ENCODE data around the gene CEP170.
"Not testable (repeated sequence)": the region's sequence is repeated elsewhere in the genome, so short reads cannot be mapped to it uniquely, and the experiment has no call there.

CEP170 gene

DNA sequence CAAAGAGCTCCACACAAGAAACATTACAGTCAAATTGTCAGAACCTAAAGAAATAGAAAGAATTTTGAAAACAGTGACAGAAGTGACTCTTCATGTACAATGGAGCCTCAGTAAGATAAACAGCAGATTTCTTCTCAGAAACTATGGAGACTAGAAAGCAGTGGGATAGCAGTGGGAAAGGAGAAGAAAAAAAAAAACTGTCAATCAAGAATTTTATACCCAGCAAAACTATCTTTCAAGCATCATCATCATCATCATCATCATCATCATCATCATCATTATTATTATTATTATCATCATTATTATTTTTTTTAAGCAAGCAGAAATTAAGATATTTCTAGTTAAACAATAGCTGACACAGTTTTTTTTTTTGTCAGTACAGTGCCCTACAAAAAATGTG is 24.2 kb downstream of the CEP170 start:
- DNase-seq, result no peak

DNA sequence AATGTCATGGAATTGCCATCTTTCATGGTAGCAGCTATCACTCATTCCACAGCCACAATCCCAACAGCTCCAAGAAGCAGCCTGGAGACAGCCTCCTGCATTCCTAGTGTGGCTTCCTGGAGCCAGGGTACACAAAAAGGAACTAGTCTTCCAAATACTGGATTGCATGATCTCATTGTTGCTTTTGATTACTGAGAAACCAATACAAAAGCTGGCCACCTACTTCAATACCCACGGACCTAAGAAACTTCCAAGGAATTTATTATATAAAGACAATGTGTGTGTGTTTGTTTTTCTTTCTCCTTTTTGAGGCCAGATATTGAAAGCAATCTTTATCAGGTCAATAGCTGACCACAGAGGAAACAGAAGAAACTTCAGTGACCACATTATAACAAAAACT is 25.6 kb downstream of the CEP170 start:
- DNase-seq, result no peak

DNA sequence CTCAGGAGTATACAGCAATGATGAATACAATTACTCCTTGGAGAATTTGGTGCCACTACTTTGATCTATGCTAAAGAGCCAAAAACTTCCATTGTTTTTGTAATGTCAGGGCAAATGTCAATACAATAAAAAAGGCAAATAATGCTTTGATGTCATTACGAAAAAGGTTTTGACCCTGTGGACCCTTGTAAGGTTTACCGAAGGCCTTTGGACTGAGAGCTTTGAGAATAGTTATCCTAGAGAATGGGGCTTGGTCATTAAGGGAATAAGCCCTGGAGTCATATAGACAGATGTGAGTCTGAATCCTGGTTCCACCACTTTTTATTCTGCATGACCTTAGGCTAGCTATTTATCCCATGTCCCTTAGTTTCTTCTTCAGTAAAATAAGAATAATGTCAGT is 27.5 kb downstream of the CEP170 start:
- no peak for DNase-seq

DNA sequence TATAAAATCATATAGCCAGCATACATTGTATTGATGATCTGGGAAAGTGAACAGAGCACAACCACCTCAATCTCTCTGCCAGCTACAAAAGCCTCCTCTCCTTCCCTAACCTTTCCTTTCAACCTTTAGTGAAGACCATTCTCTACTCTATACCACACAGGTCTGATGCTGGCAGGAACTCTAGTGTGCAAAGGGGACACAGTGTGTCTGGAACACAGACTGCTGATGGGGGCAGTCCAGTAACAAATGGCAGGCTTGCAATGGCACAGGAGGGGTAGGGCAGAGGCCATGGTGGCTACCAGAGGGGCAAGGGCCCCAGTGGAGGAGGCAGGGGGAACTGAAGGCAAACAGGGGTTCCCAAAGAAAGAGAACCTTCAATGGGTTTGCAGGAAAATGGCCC is 37.0 kb downstream of the CEP170 start:
- DNase-seq, result no peak

DNA sequence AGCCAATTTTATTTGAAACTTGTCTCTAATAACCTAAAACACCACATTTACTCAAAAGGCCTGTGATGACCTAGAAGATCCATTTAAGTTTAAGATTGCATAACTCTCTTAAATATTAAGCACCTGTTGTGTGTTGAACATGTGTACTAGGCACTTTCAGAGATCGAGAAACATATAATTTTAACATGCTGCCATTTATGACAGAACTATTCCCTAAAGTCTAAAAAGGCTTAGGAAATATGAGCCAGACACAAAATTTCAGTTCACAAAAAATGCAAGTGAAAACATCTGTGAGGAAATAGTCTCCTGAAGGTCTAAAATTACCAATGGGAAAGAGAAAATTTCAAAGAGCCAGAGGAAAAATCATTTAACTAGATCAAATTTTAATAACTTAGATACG is 37.7 kb downstream of the CEP170 start:
- DNase-seq, result no peak

DNA sequence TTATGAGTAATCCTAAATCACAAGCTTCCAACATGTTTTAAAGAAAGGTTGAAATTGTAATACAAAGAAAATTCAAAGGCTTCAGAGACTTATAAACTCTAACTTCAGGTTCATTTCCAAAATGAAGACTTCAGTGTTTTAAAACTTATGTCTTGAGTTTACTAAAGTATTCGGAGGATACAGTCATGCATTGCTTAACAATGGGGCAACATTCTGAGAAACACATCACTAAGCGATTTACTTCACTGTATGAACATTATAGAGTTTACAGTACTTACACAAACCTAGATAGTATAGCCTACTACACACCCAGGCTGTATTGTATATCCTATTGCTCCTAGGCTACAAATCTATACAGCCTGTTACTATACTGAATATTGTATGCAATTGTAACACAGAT is 38.3 kb downstream of the CEP170 start:
- DNase-seq, result no peak

DNA sequence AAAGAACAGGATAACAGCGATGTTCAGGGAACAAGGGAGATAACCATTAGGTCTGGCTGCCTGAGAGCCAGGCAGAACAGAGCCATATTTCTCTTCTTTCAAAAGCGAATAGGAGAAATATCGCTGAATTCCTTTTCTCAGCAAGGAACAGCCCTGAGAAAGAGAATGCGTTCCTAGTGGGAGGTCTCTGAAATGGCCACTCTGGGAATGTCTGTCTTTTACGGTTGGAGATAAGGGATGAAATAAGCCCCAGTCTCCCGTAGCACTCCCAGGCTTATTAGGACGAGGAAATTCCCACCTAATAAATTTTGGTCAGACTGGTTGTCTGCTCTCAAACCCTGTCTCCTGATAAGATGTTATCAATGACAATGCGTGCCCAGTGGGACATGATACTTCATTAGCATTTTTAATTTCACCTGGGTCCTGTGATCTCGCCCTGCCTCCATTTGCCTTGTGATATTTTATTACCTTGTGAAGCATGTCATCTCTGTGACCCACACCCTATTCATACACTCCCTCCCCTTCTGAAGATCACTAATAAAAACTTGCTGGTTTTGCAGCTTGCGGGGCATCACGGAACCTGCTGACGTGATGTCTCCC is 39.7 kb downstream of the CEP170 start:
- DNase-seq, result not testable (repeated sequence)

DNA sequence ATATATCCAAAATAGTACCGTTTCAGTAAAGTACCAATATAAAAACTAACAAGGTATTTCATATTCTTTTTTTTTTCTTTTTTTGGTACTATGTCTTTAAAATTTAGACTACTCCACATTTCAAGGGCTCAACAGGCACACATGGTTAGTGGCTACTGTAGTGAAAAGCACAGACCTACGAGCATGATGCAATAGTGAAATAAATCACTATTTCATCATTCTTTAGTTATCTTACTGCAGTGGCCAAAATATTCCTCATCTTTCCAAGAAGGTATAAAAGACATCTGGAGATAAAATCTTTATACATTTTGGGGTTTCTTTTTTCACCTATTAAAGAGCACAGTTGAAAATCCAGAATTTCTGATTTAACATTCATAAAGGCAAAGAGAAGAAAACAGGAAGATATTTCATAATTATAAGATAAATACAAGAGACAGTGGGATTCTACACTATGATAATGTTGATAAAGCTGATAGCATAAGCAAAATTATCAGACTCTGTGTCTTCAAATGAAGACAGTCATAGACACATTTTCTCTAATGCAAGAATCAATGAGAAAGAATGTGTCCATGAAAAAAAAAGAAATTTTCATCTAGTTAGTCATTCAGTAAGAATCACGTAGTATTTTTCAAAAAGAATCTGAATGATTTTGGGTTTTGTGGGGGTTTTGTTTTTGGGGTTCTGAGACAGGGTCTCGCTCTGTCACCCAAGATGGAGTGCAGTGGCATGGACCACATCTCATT is 41.9 kb downstream of the CEP170 start:
- DNase-seq, result no peak

DNA sequence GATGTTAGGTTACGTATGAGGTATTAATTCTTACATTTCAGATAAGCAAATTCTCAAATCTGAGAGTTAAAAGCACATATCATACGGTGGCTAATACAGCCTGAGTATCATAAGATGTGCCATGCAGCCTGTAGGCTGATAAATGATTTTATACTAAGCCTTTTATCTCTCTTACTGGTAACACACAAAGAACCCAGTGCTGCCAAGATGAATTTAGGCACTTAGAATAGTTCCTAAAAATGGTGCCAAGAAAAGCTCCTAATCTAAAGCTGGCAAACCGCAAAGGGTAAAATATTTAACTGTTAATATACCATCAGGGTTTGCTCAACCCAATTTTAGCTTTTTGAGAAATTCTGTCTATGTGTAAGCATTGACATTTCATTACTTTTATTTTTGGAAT is 43.1 kb downstream of the CEP170 start:
- not testable (repeated sequence) for DNase-seq

DNA sequence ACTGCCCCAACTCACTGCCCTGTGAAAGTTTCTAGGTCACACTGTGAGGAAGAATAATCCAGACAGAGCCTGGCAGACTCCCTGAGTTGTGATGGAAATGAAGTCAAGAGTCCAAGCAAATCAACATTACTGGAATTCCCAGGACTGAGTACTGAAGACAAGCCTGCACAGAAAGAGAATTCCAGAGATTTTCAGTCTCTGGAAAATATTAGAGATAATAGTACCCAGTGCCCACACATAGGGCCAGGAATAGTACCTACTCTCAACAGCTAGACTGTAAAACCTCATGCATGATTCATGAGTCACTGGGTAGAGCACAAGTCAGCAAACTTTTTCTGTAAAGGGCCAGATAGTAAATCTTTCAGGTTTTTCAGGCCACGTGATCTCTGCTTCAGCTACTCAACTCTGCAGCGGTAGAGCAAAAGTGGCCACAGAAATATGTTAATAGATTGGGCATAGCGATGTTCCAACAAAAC is 50.0 kb downstream of the CEP170 start:
- DNase-seq, result not testable (repeated sequence)

DNA sequence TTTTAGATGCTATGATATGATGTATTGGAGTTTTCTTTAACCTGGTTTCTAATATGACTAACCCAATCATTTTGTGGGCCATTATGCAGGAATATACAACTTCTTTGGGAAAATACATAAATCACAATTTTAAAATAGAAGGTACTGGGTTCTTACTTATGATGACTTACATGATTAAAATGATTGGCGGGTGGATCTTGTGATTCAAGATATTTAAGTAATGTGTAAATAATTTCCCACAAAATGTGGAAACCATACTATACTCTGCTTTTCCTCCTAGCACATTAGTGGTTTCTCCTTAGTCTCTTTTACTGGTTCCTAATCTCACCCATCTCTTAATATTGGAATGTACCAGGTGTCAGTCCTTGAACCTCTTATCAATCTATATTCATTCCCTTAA is 50.7 kb downstream of the CEP170 start:
- not testable (repeated sequence) for DNase-seq

DNA sequence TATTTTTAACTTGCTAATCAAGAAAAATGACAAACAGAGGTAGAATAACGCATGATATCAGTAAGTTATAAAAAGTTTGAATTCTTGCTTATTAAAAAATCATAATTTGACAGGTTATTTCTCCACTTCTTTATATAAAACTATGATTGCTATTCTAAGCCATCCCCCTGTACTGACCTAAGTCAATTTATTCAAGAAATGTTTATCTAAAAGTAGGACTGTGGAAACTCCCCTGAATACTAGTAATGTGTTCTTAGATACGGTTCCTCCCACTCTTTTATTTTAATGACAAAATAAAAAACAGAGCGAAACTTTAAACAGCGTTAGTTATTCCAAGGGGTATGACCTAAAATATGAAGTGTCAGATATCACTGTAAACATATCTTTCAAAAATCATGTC is 51.9 kb downstream of the CEP170 start:
- not testable (repeated sequence) for DNase-seq

DNA sequence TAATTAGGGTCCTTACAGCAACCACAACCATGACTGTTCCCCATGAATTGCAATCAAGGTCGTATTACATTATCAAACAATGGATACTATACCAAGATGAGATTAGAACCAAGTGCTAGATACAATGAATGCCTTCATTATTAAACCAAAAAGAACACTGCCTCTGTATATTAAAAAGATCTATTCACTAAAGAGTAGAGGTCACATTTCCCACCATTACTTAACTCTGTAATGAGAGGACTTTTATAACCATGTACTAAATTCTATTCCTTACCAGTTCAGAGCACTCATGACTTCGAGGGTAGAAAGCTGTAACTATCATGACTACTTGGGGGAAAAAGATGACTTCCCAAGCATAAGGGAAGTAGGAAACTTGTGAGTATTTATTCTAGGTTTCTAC is 53.8 kb downstream of the CEP170 start:
- not testable (repeated sequence) for DNase-seq

DNA sequence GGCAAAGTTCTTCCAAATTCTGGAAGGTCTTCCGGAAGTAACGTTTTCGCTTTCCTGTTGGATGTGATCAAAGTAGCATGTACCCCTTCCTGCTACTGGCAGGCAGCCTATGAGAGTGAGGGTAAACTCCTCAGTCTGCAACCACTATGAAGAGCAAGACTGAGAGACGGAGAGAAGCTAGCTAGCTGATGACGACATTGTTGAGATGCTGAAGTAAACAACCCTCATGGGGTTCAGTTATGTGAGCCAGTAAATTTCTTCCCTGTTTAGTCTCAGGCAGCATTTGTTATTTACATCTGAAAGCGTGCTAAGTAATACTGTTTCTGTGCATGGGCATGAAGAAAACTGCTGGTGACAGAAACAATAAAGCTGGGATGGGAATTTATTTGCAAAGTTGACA is 57.6 kb downstream of the CEP170 start:
- DNase-seq, result not testable (repeated sequence)

DNA sequence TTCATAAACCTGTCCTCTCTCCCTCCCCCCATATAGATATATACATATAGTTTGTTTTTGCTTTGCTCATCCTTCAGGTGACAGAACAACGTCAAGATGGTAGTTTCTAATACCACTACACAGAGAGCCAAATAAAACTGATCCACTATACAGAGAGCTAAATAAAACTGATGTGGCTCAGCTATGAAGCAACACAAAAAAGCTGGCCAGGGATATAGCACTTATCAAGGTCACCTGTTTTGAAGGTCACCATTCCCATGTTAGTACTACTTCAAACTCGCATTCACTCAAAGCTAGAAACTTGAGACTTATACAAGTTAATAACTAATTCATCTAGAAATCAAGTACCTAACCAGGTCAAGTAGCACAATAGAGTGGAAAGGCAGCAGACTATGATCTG is 61.8 kb downstream of the CEP170 start:
- DNase-seq, result not testable (repeated sequence)

DNA sequence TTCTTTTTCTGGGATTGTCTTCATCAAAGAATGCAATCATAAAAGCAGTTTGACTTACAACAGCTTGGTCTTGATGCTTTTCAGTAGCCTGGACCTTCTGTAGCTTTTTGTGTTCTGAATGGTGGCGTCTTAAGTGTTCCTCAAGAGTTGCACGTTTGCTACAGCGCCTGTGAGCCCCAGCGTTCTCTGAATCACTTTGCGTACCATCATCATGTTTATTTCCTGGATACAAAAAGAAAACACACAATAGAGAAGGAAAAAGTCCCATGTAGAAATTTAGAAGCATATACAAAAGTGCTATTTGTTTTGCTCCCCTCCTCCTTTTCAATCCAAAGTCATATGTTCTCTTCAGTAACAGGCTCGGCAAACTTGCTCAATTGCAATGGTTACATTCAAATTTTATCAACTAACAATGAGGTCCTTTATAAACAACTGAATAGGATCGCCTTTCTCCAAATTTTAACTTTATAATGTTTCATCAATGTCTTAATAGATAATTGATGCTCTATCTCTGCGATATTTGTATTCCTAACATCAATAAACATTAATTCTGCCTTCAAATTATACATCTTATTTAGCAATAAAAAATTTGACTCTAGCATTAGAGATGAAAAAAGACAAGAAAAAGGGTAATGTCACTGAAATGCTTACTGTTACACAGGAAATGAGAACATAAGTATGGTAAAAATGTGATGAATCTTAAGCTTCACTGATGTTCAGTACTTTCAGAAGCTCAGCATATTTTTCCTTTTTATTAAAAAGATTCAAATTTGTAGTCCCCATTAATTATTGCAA is 68.7 kb downstream of the CEP170 start:
- not testable (repeated sequence) for DNase-seq

DNA sequence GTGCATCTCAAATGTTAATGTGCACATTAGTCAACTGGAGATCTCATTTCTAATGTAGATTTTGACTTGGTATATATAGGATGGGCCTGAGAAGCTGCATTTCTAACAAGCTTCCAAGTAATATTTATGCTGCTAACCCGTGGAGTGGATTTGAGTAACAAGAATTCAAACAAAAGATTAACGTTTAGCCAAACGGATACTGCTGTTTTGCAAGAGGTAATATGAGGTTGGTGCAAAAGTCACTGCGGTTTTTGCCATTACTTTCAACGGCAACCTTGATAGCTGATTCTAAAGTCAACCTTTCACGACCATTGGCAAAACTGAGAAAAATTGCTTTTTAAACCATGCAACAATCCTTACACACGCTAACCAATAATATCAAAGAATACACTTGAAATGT is 70.3 kb downstream of the CEP170 start:
- not testable (repeated sequence) for DNase-seq

DNA sequence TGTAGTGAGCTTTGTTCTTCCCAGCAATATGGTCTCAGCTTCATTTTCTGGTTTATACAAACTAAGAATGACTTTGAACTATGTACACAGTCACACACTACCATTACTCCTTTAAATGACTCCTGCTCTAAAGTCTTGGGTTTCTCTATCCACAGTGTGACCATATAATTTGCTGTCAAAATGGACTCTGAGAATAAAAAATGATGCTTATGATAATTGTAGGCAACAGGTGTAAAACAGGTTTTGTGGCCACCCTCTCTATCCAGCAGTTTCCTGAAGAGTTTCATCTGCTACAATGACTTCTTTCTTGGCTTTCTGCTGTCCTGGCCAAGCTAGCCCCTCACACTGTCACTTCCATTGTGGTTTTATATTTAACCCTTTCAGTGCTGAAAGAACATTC is 71.4 kb downstream of the CEP170 start:
- DNase-seq, result not testable (repeated sequence)

DNA sequence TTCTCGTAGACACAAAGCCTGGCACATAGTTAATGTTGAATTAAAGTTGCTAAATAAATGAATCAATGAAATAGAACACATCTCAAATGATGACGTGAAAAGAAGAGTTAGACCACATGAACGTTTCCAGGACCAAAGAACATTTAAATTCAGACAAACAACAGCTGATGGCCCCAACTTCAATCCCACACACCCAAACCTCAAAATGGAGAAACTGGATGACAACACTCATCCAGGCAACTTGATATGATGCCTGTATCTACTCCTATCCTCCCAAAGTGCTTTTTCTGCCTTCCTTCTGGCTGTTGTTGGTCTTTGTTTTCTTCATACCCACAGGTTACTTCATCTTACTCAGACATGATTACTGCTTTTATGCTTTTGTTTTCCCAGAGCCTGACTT is 71.9 kb downstream of the CEP170 start:
- DNase-seq, result not testable (repeated sequence)

DNA sequence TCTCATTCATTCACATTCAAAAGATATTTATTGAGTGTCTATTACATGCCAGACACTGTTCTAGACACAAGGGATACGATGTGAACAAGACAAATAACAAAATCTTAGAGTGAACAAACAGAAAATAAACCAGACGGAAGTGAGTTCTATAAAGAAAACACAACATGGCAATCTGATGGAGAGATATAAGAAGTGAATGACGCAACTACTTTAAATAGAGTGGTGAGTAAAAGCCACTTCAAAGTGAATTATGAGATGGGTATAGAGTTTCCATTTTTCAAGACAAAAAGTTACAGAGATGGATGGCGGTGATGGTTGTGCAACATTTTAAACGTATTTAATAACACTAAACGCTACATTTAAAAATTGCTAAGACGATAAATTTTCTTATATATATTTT is 75.4 kb downstream of the CEP170 start:
- DNase-seq, result no peak

DNA sequence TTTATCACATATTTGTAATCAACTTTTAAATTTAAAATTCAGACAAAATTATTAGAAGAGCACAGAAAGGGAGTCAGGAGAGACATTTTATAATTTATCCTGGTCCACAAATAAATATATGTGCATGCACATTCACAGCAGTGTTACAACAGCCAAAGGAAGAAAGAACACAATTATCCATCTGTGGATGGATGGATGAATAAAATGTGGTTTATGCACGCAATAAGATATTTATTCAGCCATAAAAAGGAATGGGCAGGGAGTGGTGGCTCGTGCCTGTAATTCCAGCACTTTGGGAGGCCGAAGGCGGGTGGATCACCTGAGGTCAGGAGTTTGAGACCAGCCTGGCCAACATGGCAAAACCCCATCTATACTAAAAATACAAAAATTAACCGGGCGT is 77.3 kb downstream of the CEP170 start:
- DNase-seq, result not testable (repeated sequence)

DNA sequence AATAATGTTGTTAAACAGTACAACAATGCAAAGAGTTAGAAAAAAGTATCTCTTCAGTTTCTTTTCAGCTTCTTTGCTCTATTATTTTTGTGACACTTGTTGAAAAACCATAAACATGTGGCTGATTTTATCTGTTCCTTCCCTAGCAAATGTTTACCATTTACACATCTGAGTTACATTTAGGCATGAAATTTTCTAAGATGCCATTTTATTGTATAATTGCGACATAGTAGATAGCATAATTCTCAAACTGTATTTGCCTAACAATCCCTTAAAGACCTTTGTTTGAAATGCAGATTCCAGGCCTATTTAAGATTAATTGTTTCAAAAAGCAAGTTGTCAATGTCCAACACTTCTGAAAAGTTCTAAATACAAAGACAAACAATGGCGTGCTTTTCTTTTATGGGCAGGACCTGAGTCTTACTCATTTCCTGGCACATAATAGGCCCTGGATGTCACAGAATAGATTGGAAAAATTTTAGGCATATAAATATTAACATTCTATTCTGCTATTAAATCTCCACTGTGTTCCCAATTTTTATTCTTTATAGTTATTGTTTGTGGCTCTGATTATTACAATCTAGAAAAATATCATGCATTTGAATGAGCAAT is 81.2 kb downstream of the CEP170 start:
- not testable (repeated sequence) for DNase-seq

DNA sequence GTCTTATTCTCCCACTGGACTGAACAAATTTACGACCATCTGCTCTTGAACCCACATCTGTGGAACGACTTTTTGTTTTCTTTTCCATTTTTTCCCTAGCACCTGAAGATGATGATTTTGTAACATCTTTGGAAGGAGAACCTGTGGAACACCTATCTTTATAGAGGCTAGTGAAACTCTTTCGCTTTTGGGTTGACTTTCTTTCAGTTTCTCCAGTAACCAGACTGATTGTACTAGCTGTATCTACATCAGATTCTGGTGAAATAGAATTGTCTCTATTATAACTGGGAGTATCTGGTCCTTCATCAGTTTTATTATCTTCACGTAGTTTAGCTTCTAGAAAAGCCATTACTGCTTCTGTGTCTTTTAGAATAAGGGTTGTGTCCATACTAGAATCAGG is 90.2 kb downstream of the CEP170 start:
- not testable (repeated sequence) for DNase-seq
